Endodermal cell (in vitro differentiated cells): ENCODE results near the gene SH3PXD2A. TPM values are rescaled to one million over a fixed set of nuclear protein-coding genes. Genes with fewer than 3 reads are reported as not detected.
A peak's percentile ranks its signal among the peaks of the same experiment; 100 is the strongest.

ENCODE experiments used
- DNase-seq: peaks from one replicate; pipeline ENCODE4 v3.0.0-alpha.2; 2017
- H3K27ac ChIP-seq: 2 replicates; pipeline ENCODE4 v1.5.1; 2013; ENCODE audit warnings: mild to moderate bottlenecking, low read depth, low read length, moderate library complexity
- H3K27me3 ChIP-seq: 2 replicates; pipeline ENCODE4 v1.6.1; 2013; ENCODE audit warnings: mild to moderate bottlenecking, low read length, moderate library complexity; ENCODE audit not compliant: insufficient read depth, control insufficient read depth, poor library complexity, severe bottlenecking
- H3K36me3 ChIP-seq: 2 replicates; pipeline ENCODE4 v1.7.0; 2013; ENCODE audit warnings: mild to moderate bottlenecking, low read length, moderate library complexity; ENCODE audit not compliant: control insufficient read depth, insufficient read depth
- H3K4me1 ChIP-seq: one replicate; pipeline ENCODE4 v1.7.0; 2013; ENCODE audit warnings: low read length; ENCODE audit not compliant: control insufficient read depth, insufficient read depth
- H3K4me3 ChIP-seq: 2 replicates; pipeline ENCODE4 v1.5.1; 2013; ENCODE audit warnings: mild to moderate bottlenecking, low read length, moderate library complexity
- H3K9ac ChIP-seq: 2 replicates; pipeline ENCODE4 v1.6.1; 2013; ENCODE audit warnings: mild to moderate bottlenecking, low read length, moderate library complexity; ENCODE audit not compliant: poor library complexity, severe bottlenecking; ENCODE audit errors: extremely low read depth
- H3K9me3 ChIP-seq: 2 replicates; pipeline ENCODE4 v1.6.1; 2013; ENCODE audit warnings: mild to moderate bottlenecking, low read length, moderate library complexity; ENCODE audit not compliant: control insufficient read depth
- H3K27ac Mint-ChIP-seq: 2 replicates; pipeline ENCODE4 v1.8.0; 2020; ENCODE audit warnings: mixed read lengths
- H3K27me3 Mint-ChIP-seq: 2 replicates; pipeline ENCODE4 v1.8.0; 2021; ENCODE audit warnings: mild to moderate bottlenecking, mixed read lengths; ENCODE audit not compliant: insufficient read depth
- H3K36me3 Mint-ChIP-seq: 2 replicates; pipeline ENCODE4 v1.8.0; 2020; ENCODE audit warnings: low read depth, mixed read lengths
- H3K4me1 Mint-ChIP-seq: 2 replicates; pipeline ENCODE4 v1.8.0; 2020; ENCODE audit warnings: mixed read lengths
- H3K4me3 Mint-ChIP-seq: 2 replicates; pipeline ENCODE4 v1.8.0; 2020; ENCODE audit warnings: mild to moderate bottlenecking, moderate library complexity, mixed read lengths
- H3K9me3 Mint-ChIP-seq: 2 replicates; pipeline ENCODE4 v1.8.0; 2020; ENCODE audit warnings: mild to moderate bottlenecking, mixed read lengths
- CTCF ChIP-seq: fragments of 200-600 bp; sonication (generic); conservative IDR thresholded peaks from 2 replicates; pipeline ENCODE4 v1.5.0; 2021; ENCODE audit warnings: antibody characterized with exemption, mild to moderate bottlenecking
- WGBS, 2 experiments: methylation state at CpG; one replicate each; pipeline versions ENCODE4 v1.1.5 to v1.1.7; 2013; ENCODE audit warnings: missing lambda C conversion rate in 2 of 2, mixed read lengths in 1 of 2; ENCODE audit not compliant: insufficient coverage in 1 of 2, insufficient read length in 1 of 2; 5-methylcytosine and 5-hydroxymethylcytosine counted together
- total RNA-seq, 2 donors: library from RNA; stranded (reverse); fragmentation: NEBNext Ultra II Directional in 1 of 2; extraction: Animal tissue kit (Norgen Biotek cat#: 25700) in 1 of 2; gene quantifications; 2 replicates in 1 of 2; 3 replicates in 1 of 2; pipeline ENCODE4 v1.2.1, GENCODE V29; 2021

SH3PXD2A gene
- total RNA-seq, 2 donors from 2014 or later = 15.7 to 22.6 TPM

DNA sequence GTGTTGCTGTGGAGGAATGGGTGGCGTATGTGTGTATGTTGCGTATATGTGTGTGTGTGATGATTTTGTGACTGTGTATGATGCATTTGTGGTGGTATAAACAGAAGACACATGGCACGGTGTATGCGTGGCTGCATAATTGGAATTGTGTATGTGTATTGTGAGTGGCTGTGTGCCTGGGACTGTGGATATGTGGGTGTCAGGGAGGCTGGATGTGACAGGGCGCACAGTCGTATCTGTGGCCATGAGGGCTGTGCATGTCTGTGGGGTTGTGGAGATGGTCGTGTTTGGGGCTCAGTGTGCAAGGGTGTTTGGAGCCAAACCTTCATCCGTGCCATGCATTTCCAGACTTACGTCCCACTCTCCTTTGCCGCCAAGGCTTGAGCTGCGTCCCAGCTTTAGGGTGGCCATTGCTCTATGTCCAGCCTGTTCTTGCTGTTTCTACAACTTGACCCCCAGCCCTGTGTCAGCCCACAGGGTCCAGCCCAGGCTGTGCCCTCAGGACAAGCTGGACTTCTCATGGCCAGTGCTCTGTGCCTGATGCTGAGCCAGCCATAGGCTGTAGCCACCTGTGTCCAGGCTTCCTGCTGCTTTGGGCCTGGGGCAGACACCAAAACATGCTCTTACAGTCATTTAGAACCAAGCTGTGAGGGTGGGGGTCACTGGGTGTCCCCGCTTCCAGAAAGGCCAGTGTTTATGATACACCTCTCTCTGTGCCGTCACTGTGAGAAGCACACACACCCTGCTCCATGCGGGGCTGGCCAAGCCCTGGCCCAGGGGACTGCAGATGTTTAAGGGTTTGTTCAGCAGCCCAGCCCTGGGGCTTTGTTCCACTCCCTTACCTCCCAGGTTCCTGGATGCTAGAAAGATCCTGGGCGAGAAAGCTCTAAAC, 234.2 kb downstream of the SH3PXD2A start:
- no peak for TF ChIP-seq CTCF
- Mint-ChIP-seq H3K9me3 (no peaks in the 10 kb centered on the region), H3K4me3 (no peak overlapping the region), H3K27ac (no peak overlapping the region), H3K36me3 (peaks cover 6% of the 10 kb centered on the region), H3K27me3 (no peaks in the 10 kb centered on the region), H3K4me1 (no peaks in the 10 kb centered on the region)
- no peaks in the 10 kb centered on the region for H3K36me3 ChIP-seq
- H3K27ac ChIP-seq = no peak overlapping the region
- no peaks in the 10 kb centered on the region for H3K9me3 ChIP-seq
- no peaks in the 10 kb centered on the region for H3K4me1 ChIP-seq
- no peak for DNase-seq
- H3K4me3 ChIP-seq = no peak overlapping the region
- H3K27me3 ChIP-seq = no peaks in the 10 kb centered on the region
- 91 to 100% methylated on average over 11 to 15 of the region's 15 CpGs for WGBS, 2 experiments
- no peak overlapping the region for H3K9ac ChIP-seq

DNA sequence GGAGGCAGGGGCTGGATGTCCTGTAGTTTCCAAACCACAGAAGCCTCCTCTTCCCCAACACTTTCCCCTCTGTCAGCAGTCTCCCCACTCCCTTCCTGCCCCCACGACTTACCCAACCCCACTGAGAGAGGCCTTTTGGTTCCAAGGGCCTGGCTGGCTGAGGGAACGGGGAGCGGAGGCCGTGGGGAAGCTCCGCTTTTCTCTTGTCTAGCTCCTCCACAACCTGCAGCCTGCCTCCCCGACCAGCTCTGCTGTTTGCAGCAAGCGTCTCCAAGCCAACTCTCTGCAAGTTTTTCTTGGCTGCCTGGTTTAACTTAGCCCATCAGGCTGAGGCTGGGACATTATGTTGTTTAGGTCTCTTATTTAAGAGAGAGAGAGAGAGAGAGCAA, 235.0 kb downstream of the SH3PXD2A start:
- TF ChIP-seq CTCF = no peak
- no peaks in the 10 kb centered on the region for H3K27me3 Mint-ChIP-seq
- no peaks in the 10 kb centered on the region for H3K9me3 Mint-ChIP-seq
- H3K9ac ChIP-seq = no peak overlapping the region
- H3K4me3 Mint-ChIP-seq = no peak overlapping the region
- no peaks in the 10 kb centered on the region for H3K9me3 ChIP-seq
- H3K4me1 Mint-ChIP-seq = peaks cover 2% of the 10 kb centered on the region
- no peaks in the 10 kb centered on the region for H3K36me3 ChIP-seq
- H3K4me1 ChIP-seq = no peaks in the 10 kb centered on the region
- H3K36me3 Mint-ChIP-seq = peaks cover 6% of the 10 kb centered on the region
- WGBS, 2 experiments = 92 to 93% methylated on average over 5 to 7 of the region's 7 CpGs
- H3K4me3 ChIP-seq = no peak overlapping the region
- DNase-seq = no peak
- H3K27ac Mint-ChIP-seq = no peak overlapping the region
- H3K27ac ChIP-seq = no peak overlapping the region
- no peaks in the 10 kb centered on the region for H3K27me3 ChIP-seq

DNA sequence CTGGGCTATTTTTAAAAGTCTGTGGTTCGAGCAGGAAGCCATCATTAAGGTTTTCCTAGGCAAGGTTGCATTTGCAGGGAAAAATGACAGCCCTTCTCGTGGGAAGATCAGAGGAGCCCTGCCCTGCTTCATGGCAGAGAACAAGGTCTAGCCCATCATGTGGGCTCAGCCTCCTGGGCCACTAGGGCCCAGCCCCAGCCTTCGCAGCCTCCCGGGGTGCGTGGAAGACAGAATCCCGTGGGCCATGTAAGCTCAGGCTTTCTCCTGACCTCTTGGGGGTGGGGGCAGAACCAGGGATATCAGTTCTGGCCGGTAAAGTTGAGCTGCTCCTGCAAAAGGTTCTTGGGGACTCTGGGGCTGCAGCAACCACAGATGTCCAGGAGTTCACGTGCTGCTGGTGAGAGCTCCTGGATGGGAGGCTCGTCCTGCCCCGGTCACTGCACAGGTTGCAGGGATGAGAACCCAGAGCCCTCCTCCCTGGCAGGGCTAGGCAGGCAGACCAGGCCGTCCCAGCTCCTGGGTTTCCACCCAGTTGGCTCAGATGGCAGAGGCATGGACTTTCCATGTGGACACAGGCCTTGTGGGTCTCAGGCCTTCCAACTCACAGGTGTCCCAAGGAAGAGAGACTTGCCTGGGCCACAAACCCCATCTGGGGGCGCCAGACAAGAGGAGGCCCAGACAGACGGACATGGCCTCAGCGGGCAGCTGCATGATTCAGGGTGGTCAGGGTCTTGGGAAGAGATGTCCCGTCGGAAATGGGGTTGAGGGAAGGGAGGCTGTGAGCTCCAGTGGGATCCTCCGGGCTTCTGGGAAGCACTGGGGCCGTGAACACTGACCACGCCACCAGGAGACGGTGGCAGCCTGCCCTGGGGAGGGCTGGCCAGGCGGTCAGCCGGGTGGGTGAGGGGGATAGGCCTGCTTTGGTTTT, 235.7 kb downstream of the SH3PXD2A start:
- DNase-seq = no peak
- Histone ChIP-seq H3K4me3 (no peak overlapping the region), H3K4me1 (no peaks in the 10 kb centered on the region), H3K9me3 (no peaks in the 10 kb centered on the region), H3K36me3 (no peaks in the 10 kb centered on the region), H3K9ac (no peak overlapping the region), H3K27me3 (no peaks in the 10 kb centered on the region), H3K27ac (no peak overlapping the region)
- peak overlapping the region; percentile 68 for H3K27ac Mint-ChIP-seq
- peaks cover 3% of the 10 kb centered on the region for H3K36me3 Mint-ChIP-seq
- no peak for TF ChIP-seq CTCF
- WGBS, 2 experiments = 89 to 92% methylated on average over 13 to 22 of the region's 22 CpGs
- H3K4me1 Mint-ChIP-seq = peaks cover 5% of the 10 kb centered on the region
- H3K9me3 Mint-ChIP-seq = no peaks in the 10 kb centered on the region
- H3K27me3 Mint-ChIP-seq = no peaks in the 10 kb centered on the region
- H3K4me3 Mint-ChIP-seq = no peak overlapping the region
